Activated effector memory CD4-positive, alpha-beta T cell treated with Interleukin-2 at 50 U/mL for 16 hours (primary cell): Measurements from ENCODE around the gene STK32C.
"Not testable (repeated sequence)": the region's sequence is repeated elsewhere in the genome, so short reads cannot be mapped to it uniquely, and the experiment has no call there.

Source experiments
- DNase-seq: peaks from one replicate; pipeline ENCODE4 v3.0.0-alpha.2; 2020

Gene STK32C

DNA sequence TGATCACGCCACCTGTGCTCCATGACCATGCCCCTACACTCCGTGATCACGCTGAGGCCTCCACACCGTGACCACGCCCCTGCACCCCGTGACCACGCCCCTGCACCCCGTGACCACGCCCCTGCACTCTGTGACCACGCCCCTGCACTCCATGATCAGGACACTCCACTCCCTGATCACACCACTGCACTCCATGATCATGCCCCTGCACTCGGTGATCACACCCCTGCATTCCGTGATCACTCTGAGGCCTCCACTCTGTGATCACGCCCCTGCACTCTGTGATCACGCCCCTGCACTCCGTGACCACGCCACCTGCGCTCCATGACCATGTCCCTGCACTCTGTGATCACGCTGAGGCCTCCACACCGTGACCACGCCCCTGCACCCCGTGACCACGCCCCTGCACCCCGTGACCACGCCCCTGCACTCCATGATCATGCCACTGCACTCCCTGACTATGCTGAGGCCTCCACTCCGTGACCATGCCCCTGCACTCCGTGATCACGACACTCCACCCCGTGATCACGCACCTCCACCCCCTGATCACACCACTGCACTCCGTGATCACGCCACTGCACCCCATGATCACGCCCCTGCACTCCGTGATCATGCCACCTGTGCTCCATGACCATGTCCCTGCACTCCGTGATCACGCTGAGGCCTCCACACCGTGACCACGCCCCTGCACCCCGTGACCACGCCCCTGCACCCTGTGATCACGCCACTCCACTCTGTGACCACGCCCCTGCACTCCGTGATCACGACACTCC lies 27.7 kb downstream of the STK32C start:
- no peak for DNase-seq

DNA sequence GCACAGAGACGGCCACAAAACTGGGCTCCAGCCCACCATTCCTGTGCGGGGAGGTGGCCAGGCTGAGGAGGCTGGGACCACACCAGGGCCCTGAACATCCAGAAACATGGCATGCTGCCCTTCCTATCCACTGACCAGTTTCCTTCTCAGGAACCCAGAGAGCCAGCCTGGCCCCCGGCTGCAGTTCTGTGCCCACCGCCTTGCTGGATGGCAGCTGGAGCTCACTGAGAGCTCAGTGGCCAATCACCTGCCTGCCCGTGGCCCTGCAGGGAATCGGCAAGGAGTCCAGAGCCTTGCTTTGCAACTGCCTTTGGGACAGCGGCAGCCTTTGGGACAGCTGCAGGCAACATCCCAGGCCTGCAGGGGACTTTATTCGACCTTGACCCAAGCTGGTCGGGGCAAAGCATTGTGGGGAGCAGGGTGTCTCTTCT lies 30.4 kb downstream of the STK32C start:
- no peak for DNase-seq

DNA sequence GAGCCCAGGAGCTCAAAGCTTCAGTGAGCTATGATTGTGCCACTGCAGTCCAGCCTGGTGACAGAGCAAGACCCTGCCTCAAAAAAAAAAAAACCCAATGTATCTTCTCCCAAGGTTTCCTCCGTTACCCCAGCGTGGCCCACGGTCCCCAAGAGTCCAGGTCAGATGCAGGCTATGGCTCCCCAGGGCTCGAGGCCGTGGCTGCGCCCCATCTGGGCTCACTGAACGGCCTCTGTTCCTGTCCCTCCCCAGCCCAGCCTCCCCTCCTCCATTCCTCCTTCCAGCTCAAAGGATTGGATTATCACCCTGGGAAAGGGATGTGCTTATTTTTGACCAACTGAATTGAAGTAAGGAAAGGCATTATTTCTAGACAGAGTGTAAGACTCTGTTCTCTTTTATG lies 31.0 kb downstream of the STK32C start:
- DNase-seq: no peak

DNA sequence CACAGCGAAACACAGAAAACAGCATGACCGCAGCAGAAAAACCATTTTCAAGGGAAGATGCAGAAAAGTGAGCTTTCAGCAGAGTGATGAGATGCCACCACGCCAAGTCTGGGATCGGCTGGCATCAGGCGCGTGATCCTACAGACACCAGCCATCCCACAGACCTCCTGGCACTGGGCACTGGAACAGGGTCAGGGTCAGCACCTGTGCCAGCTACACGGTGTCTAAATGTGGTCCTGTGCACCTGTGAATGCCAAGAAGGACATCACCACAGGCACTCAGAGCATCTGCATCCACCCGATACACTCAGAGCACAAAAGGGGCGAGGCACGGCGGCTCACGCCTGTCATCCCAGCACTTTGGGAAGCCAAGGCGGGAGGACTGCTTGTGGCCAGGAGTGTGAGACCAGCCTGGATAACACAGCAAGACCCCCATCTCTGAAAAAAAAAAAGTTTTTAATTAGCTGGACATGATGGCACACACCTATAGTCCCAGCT lies 31.5 kb downstream of the STK32C start:
- no peak for DNase-seq

DNA sequence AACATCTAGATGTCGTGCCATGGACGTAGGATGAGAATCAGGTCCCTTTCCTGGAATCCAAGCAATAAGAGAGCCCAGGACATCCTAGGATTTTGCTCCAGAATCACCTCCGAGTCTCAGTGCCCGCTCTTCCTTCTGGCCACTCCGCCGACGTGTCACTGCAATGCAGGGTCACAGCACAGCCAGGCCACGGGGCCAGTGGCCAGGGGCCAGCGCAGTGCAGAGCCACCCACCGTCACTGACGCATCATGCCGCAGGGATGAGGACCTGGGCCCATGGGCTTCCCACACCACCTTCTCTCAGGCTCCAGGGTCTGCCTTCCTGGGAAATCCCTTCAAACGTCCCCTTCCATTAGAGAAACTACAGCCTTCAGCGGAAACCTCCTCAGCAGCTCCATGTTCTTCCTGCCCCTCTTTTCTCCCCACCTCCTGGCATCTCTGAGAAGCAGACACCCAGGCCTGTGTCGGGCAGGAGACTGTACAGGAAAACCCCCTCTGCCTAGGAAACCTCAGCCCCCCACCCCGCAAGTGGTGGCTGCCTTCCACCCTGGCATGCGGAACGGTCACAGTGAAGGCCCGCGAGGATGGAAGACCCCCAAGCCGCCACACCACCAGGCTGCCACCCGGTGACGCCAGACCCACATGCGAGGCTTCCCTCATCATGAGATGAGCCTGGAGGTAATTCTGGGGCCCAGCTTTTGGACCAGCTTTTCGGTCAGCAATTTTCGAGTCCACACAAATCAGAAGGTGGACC lies 32.1 kb downstream of the STK32C start:
- DNase-seq: no peak

DNA sequence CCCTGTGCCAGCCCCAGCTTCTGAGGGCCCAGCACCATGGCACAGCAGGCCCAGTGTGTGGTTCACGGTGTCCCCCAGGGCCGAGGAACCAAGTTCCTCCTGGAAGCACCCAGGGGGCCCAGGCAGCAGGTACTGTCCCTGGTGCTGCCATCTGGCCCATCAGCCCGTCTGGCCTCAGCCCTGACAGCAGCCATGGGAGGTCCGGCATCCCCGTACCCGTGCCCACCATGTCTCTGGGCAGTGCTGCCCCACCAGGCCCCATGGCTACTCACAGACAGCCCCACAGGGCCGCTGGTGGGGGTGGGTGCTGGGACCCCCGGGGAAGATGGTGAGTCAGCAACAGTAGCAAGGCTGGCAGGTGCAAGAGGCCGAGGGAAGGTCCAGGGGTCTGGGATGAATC lies 32.8 kb downstream of the STK32C start:
- DNase-seq: no peak

DNA sequence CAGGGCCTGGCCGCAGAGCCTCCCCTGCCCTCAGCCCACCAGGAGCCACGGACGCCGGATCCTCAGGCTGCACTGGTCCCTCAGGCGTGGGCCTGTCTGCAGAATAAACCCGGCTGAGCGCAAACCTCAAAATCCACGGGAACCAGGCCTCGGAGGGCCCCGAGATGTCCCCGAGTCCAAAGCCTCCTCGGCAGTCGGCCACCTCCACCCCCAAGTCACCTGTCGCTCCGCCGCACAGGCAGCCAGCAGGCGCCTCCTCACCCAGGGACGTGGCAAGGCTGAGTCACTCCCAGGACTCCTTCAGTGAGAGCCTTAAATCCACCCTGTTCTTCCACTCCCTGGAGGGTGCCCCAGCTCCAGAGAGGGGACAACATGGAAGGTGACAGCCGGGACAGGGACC lies 33.2 kb downstream of the STK32C start:
- no peak for DNase-seq

DNA sequence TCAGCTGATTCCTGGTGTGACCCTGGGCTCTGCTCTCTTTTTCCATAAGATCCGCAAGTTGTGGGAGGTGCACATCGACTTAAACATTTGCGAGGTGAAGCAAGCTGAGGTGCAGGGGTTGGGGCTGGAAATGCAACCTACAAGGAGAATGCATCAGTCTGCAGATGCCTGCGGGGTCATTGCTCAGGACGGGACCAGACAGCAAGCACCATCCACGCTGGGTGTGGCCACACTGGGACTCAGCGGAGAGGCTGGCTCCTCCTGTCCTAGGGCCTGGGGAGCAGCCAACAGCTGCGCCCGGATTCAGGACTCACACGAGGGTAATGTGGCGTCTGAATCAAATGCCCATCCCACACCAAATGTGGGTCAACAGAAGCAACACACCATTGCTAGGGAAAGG lies 33.8 kb downstream of the STK32C start:
- DNase-seq: no peak

DNA sequence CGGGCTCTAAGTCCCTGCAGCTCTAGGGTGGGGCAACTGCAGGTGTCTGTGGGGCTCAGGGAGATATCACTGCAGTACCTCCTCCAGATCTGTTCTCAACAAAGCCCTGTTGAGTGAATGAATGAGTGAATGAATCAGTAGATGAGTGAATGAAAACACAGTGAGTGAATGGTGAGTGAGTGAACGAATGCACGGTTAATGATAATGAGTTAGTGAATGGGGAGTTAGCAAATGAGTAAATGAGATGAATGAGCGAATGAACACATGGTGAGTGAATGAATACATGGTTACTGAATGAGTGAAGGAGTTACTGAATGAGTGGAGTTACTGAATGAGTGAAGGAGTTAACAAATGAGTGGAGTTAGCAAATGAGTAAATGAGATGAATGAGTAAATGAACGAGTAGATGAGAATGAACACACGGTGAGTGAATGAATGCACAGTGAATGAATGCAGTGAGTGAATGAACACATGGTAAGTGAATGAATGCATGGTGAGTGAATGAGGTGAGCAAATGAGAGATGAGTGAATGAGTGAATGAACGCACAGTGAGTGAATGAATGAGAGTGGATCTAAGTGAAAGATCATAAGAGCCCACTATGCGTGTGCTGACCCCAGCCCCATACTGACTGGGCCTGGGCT lies 34.3 kb downstream of the STK32C start:
- no peak for DNase-seq

DNA sequence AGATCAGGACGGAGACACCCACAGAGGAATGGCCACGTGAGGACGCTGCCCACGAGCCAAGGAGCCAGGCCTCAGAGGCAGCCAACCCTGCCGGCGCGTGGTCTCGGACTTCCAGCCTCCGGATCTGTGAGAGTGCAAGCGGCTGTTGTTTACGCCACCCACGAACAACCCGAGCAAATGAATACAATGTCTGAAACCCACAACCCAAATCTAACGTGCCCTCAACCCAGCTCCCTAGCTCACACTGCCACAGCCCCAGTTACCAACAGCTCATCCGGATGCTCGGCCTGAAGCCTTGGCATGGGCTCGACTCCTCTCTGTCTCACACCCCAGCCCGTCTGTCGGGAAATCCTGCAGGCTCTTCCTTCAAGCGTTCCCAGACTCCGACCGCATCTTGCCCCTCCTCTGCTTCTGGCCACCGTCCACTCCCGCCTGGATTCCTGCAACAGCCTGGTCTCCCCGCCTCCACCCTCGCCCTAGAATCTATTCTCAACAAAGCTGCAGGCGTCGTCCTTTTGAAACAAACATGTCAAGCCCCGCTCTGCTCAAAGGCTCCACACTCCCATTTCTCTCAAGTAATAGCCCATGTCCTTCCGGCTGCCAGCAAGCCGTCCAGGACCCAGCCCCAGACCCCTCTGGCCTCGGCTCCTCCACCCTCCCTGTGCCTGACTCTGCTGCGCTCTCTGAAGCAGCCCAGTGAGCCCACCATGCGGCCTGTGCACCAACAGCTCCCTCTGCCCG lies 35.3 kb downstream of the STK32C start:
- DNase-seq: no peak

DNA sequence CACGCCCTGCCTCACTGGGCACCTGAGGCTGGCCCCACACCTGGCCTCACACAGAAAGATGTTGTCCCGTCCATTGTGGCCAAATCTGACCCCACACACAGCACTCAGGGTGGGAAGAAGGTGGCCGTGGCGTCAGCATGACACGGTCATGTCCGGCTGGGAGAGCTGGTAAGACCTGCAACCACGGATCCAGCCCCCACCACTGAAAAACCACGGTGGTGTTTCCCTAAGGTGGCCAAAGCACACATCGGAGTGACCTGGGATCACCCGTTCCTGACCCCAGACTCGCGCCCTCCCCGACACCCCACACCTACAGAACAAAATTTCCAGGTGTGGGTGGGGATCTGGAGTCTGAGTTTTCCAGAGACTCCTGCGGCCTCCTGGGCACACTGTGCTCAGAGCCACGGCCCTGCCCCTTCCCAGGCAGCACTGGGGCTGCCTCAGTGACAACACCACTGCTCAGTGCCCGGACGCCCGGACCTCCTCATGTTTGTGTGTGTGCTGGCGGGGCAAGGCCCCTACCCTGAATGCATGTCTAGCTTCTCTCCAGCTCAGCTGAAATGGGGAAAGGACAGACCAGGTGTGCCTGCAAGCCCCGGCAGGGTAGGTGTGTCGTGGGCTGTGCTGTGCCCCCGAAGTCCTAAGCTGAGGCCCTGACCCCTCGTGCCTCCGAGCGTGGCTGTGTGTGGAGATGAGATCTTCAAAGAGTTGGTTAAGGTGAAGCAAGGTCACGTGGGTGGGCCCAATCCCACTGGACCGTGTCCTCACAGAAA lies 36.1 kb downstream of the STK32C start:
- no peak for DNase-seq

DNA sequence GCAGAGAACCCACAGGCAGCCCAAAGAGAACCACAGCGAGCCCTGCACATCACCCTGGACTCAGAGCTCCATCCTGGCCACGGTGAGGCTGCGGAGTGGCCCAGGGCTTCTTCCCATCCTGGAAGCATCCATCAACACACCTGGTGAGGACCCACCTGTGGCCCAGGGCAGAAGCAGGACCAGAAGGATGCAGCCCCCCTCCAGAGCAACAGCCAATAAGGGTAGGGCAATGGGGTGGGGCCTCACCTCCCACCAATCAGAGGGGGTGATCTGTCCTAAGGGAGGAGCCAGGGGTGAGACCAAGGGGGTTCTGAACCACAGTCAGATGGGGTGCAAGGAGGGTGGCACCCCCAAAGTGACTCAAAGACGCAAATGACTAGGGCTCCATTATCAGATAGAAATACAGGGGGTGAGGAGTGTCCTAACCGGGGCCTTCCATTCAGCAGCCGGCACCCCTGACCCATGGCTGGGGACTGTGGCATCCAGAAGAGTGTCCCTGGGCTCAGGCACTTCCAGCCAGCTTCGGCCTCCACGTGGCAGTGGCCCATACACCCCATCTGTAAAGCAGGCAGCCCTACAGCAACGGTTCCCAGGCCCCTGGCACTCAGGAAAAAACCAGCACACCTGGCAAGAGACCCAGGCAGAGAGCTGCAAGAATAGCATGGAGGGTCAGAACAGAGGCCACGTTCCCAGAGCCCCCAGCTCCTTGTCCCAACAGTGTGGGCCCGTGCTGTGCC lies 36.9 kb downstream of the STK32C start:
- DNase-seq: no peak

DNA sequence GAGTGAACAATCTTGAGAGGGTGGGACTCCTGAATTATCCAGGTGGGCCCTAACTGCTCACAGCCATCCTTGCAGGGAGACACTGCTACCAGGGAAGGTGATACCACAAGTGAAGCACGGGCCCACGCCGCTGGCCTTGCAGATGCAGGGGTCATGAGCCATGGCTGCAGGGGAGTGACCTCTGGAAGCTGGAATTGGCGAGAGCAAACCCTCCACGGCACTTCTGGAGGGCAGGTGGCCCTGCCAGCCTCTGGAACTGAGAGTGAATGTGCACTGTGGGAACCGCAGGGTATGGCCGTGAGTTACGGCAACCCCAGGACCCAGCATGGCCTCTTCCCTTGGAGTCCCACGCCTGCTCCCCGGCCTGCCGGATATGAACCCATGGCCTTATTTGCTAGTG lies 37.5 kb downstream of the STK32C start:
- no peak for DNase-seq

DNA sequence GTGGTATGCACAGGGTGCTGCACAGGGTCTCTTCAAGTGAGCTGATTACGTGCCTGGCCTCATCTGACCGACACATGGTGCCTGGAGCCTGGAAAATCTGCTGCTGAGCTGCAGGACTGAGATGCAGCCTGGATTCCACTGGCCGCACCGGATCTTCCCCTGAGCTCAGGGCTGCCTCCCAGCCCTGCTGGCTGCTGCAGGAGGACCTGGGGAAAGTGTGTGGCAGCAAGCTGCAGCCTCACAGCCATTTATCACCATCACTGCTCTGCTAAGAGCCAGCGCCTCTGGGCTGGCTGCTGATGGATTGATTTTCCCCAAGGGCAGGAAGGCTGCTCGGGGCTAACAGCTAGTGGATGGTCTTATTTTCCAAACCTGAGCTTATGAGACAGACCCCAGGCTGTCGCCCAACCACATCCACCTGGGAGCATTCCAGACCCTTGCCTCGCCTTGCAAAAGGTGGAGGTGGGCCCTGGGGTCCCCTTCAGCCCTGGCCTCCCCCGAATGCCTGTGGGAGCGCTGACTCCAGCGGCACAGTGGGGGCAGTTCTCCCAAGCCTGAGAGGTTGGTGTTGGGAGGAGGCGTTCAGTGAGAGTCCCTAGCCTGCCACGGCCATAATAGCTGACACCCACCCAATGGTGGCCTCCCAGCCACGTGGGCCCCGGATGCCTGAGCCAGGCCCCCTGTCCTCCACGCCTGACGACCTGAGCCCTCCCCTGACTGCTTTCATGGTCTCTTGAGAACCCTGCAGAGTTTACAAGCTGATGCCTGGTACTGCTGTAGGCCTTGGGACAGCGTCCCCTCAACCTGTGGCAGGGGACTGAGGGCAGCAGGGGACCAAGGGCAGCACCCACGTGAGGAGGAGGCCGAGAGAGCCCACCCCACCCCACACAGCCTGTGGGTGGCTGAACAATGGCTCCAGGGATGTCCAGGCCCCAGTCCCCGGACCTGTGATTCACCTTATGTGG lies 38.2 kb downstream of the STK32C start:
- DNase-seq: no peak

DNA sequence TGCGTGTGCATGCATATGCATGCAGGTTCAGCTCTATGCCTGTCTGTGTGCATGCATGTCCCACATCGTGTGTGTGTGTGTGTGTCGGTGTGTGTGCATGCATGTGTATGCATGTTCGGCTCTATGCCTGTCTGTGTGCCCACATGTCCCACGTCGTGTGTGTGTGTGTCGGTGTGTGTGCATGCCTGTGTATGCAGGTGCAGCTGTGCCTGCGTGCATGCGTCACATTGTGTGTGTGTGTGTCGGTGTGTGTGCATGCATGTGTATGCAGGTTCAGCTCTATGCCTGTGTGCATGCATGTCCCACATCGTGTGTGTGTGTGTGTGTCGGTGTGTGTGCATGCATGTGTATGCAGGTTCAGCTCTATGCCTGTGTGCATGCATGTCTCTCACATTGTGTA lies 39.8 kb downstream of the STK32C start:
- DNase-seq: not testable (repeated sequence)

DNA sequence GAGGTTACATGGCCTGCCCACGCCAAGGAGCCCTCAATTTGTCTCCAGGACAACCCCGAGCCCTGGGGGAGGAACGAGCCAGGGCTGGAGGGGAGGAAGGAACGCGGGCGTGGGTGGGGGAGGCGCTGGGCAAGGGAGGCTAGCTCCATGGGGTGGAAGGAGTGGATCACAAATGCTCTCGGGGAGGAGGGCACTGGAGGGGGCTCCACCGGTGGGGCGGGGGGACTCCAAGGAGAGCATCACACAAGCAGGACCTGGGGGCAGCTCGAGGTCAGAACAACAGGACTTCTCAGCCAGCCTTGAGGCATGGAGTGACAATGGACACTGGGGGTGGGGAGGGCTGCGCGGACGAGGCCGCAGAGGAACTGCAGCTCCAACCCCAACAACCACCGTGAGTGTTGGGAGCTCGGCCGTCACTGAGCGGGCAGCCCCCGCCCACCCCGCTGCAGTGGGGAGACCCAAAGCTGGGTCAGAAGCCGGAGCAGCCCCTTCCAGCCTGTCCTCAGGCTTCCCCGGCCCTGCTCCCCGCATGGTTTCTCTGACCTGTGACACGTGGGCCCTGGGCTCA lies 41.1 kb downstream of the STK32C start:
- DNase-seq: no peak

DNA sequence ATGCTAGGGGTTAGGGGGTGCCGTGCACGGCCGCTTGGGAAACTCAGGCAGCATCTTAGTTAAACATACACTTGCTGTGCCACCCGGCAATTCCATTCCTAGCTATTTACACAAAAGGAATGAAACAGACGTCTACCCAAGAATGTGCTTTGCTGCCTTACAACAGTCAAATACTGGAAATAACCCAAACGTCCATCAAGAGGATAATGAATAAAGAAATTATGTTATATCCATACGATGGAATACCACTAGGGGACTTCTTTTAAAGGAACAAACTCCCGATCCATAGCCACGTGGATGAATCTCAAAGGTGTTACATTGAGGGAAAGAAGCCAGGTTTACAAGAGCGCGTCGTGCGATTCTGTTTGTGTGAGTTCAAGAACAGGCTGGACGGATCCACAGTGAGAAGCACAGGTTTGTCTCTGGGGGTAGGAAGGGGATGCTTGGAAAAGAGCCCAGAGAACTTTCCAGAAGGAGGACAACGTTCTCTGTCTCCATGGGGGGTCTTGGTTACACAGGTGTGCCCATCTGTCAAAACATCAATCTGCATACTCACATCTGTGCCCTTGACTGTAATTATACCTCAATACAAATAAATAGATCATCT lies 41.8 kb downstream of the STK32C start:
- no peak for DNase-seq

DNA sequence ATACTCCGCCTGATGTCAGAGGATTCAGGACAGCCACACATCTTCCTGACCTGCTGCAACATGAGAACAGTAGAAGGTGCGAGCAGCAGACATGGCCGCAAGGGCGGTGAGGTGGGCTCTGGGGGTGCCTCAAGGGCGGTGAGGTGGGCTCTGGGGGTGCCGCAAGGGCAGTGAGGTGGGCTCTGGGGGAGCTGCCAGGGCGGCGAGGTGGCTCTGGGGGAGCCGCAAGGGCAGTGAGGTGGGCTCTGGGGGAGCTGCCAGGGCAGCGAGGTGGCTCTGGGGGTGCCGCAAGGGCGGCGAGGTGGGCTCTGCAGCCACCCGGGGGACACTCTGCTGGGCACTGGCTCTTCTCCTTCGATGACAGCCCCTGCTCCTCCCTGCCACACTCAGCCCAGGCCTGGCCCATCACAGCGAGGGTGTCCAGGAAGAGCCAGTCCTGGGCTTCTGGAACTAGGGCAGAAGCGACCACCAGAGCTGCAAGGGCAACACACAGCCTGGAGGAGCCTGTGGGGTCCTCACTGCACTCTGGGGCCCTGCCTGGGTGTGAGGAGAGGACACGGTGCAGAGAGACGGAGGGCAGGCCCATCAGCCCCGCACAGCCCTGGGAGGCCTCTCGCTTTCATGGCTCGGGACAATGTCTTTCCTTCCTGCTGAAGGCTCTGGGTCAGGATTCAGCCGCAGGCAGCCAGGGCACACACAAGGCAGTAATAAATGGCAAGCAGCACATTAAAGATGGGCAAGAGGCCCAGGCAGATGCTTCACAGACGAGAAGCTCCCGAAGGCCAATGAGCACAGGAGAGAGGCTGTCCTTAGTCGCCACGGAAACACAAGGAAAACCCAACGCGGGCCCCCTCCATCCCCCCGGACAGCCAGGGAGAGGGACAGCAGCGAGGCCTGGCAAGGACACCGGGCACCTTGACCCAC lies 42.5 kb downstream of the STK32C start:
- DNase-seq: no peak
